ENCODE results near the gene NAALADL2. TPM values are rescaled to one million over a fixed set of nuclear protein-coding genes. Genes with fewer than 3 reads are reported as not detected.

NAALADL2 gene
- total RNA-seq, 5 donors from 2014 or later (not counting 1 experiment from before 2014, with no cell fraction given): 0.13 to 1.4 (median 0.36) TPM; not detected in 1

GRCh38 chr3:175670557-175670956 lies 811.4 kb downstream of the NAALADL2 start:
- H3K4me3 Mint-ChIP-seq: no peak overlapping the region
- CTCF ChIA-PET: no interaction called here
- H3K27ac ChIP-seq (ENCODE audit: low read length): no peak overlapping the region
- H3K36me3 Mint-ChIP-seq: no peaks in the 10 kb centered on the region
- H3K27me3 ChIP-seq (replicated peaks in 1 of 2; ENCODE audit: control insufficient read depth in 2 of 2, extremely low read depth in 1 of 2, insufficient read depth in 2 of 2, low read length in 1 of 2): no peaks in the 10 kb centered on the region
- H3K9me3 ChIP-seq: no peaks in the 10 kb centered on the region
- POLR2A ChIA-PET: no interaction called here
- no peaks in the 10 kb centered on the region for H3K27me3 Mint-ChIP-seq
- no peak overlapping the region for H3K27ac Mint-ChIP-seq
- H3K36me3 ChIP-seq (ENCODE audit: control insufficient read depth in 2 of 2, extremely low read depth in 1 of 2, insufficient read depth in 1 of 2, low read length in 1 of 2): no peaks in the 10 kb centered on the region
- no peak for DNase-seq
- ATAC-seq (replicated peaks in 1 of 4): no peak
- no peaks in the 10 kb centered on the region for H3K4me1 ChIP-seq (ENCODE audit: control insufficient read depth in 1 of 2, extremely low read depth in 1 of 2, insufficient read depth in 2 of 2, low read length in 2 of 2)
- peaks cover 3 to 14% (median 8%) of the 10 kb centered on the region in 3 donors for H3K9me3 Mint-ChIP-seq
- no CpG with 5 or more reads among the region's 3 CpGs for WGBS (ENCODE audit: insufficient coverage)
- H3K4me1 Mint-ChIP-seq: no peaks in the 10 kb centered on the region
- H3K4me3 ChIP-seq (ENCODE audit: control insufficient read depth in 1 of 2, extremely low read depth in 1 of 2, low read length in 1 of 2): no peak overlapping the region

GRCh38 chr3:175672119-175672689 lies 813.1 kb downstream of the NAALADL2 start:
- no peaks in the 10 kb centered on the region for H3K4me1 Mint-ChIP-seq

GRCh38 chr3:175679568-175679967 lies 820.4 kb downstream of the NAALADL2 start:
- ATAC-seq (replicated peaks in 1 of 4) (no peak), DNase-seq (no peak)
- Mint-ChIP-seq H3K27ac (no peak overlapping the region), H3K27me3 (no peaks in the 10 kb centered on the region), H3K36me3 (no peaks in the 10 kb centered on the region), H3K9me3 (peaks cover 7 to 19% (median 10%) of the 10 kb centered on the region in 3 donors), H3K4me1 (no peaks in the 10 kb centered on the region), H3K4me3 (no peak overlapping the region)
- no peaks in the 10 kb centered on the region for H3K4me1 ChIP-seq (ENCODE audit: control insufficient read depth in 1 of 2, extremely low read depth in 1 of 2, insufficient read depth in 2 of 2, low read length in 2 of 2)
- WGBS (ENCODE audit: insufficient coverage): no CpG with 5 or more reads among the region's 3 CpGs
- no peaks in the 10 kb centered on the region for H3K36me3 ChIP-seq (ENCODE audit: control insufficient read depth in 2 of 2, extremely low read depth in 1 of 2, insufficient read depth in 1 of 2, low read length in 1 of 2)
- ChIA-PET POLR2A (no interaction called here), CTCF (no interaction called here)
- H3K9me3 ChIP-seq: no peaks in the 10 kb centered on the region
- H3K4me3 ChIP-seq (ENCODE audit: control insufficient read depth in 1 of 2, extremely low read depth in 1 of 2, low read length in 1 of 2): no peak overlapping the region
- H3K27ac ChIP-seq (ENCODE audit: low read length): no peak overlapping the region
- H3K27me3 ChIP-seq (replicated peaks in 1 of 2; ENCODE audit: control insufficient read depth in 2 of 2, extremely low read depth in 1 of 2, insufficient read depth in 2 of 2, low read length in 1 of 2): no peaks in the 10 kb centered on the region

More at GRCh38 chr3:175672119-175672689, 813.1 kb downstream of the NAALADL2 start:
- Mint-ChIP-seq H3K27ac (no peak overlapping the region), H3K9me3 (peaks cover 7 to 12% (median 11%) of the 10 kb centered on the region in 3 donors), H3K4me3 (no peak overlapping the region), H3K27me3 (no peaks in the 10 kb centered on the region), H3K36me3 (no peaks in the 10 kb centered on the region)
- Histone ChIP-seq H3K36me3 (ENCODE audit: control insufficient read depth in 2 of 2, extremely low read depth in 1 of 2, insufficient read depth in 1 of 2, low read length in 1 of 2) (no peaks in the 10 kb centered on the region), H3K4me3 (ENCODE audit: control insufficient read depth in 1 of 2, extremely low read depth in 1 of 2, low read length in 1 of 2) (no peak overlapping the region), H3K9me3 (no peaks in the 10 kb centered on the region), H3K27ac (ENCODE audit: low read length) (no peak overlapping the region), H3K4me1 (ENCODE audit: control insufficient read depth in 1 of 2, extremely low read depth in 1 of 2, insufficient read depth in 2 of 2, low read length in 2 of 2) (no peaks in the 10 kb centered on the region), H3K27me3 (replicated peaks in 1 of 2; ENCODE audit: control insufficient read depth in 2 of 2, extremely low read depth in 1 of 2, insufficient read depth in 2 of 2, low read length in 1 of 2) (no peaks in the 10 kb centered on the region)
- CTCF ChIA-PET: no interaction called here
- DNase-seq (no peak), ATAC-seq (replicated peaks in 1 of 4) (no peak)
- POLR2A ChIA-PET: interaction anchor here in 1 of 2 donors (0.5 kb wide), 1 partner anchor 17 kb away, joined by 3 read pairs; no protein-coding TSS in a partner anchor
- WGBS (ENCODE audit: insufficient coverage): no CpG with 5 or more reads among the region's 6 CpGs

GRCh38 chr3:175692256-175692655 lies 833.1 kb downstream of the NAALADL2 start:
- H3K27me3 Mint-ChIP-seq: no peaks in the 10 kb centered on the region
- Histone ChIP-seq H3K27ac (ENCODE audit: low read length) (no peak overlapping the region), H3K27me3 (replicated peaks in 1 of 2; ENCODE audit: control insufficient read depth in 2 of 2, extremely low read depth in 1 of 2, insufficient read depth in 2 of 2, low read length in 1 of 2) (no peaks in the 10 kb centered on the region), H3K36me3 (ENCODE audit: control insufficient read depth in 2 of 2, extremely low read depth in 1 of 2, insufficient read depth in 1 of 2, low read length in 1 of 2) (no peaks in the 10 kb centered on the region), H3K9me3 (no peaks in the 10 kb centered on the region), H3K4me3 (ENCODE audit: control insufficient read depth in 1 of 2, extremely low read depth in 1 of 2, low read length in 1 of 2) (no peak overlapping the region), H3K4me1 (ENCODE audit: control insufficient read depth in 1 of 2, extremely low read depth in 1 of 2, insufficient read depth in 2 of 2, low read length in 2 of 2) (no peaks in the 10 kb centered on the region)
- ATAC-seq (replicated peaks in 1 of 4) (no peak), DNase-seq (no peak)
- no CpG with 5 or more reads among the region's 2 CpGs for WGBS (ENCODE audit: insufficient coverage)
- H3K4me1 Mint-ChIP-seq: no peaks in the 10 kb centered on the region
- H3K9me3 Mint-ChIP-seq: peaks cover 3 to 5% (median 4%) of the 10 kb centered on the region in 3 donors
- H3K4me3 Mint-ChIP-seq: no peak overlapping the region
- no peak overlapping the region for H3K27ac Mint-ChIP-seq
- ChIA-PET POLR2A (no interaction called here), CTCF (no interaction called here)
- no peaks in the 10 kb centered on the region for H3K36me3 Mint-ChIP-seq

GRCh38 chr3:175695251-175695650 lies 836.1 kb downstream of the NAALADL2 start:
- Histone ChIP-seq H3K27ac (ENCODE audit: low read length) (no peak overlapping the region), H3K4me1 (ENCODE audit: control insufficient read depth in 1 of 2, extremely low read depth in 1 of 2, insufficient read depth in 2 of 2, low read length in 2 of 2) (no peaks in the 10 kb centered on the region), H3K9me3 (no peaks in the 10 kb centered on the region), H3K4me3 (ENCODE audit: control insufficient read depth in 1 of 2, extremely low read depth in 1 of 2, low read length in 1 of 2) (no peak overlapping the region), H3K27me3 (replicated peaks in 1 of 2; ENCODE audit: control insufficient read depth in 2 of 2, extremely low read depth in 1 of 2, insufficient read depth in 2 of 2, low read length in 1 of 2) (no peaks in the 10 kb centered on the region), H3K36me3 (ENCODE audit: control insufficient read depth in 2 of 2, extremely low read depth in 1 of 2, insufficient read depth in 1 of 2, low read length in 1 of 2) (no peaks in the 10 kb centered on the region)
- no peak overlapping the region for H3K4me3 Mint-ChIP-seq
- H3K9me3 Mint-ChIP-seq: peaks cover 3 to 5% (median 4%) of the 10 kb centered on the region in 3 donors
- no peak overlapping the region for H3K27ac Mint-ChIP-seq
- ATAC-seq (replicated peaks in 1 of 4) (no peak), DNase-seq (no peak)
- H3K4me1 Mint-ChIP-seq: no peaks in the 10 kb centered on the region
- POLR2A ChIA-PET: no interaction called here
- no CpG with 5 or more reads among the region's 1 CpG for WGBS (ENCODE audit: insufficient coverage)
- no peaks in the 10 kb centered on the region for H3K36me3 Mint-ChIP-seq
- CTCF ChIA-PET: no interaction called here
- no peaks in the 10 kb centered on the region for H3K27me3 Mint-ChIP-seq

DNA sequence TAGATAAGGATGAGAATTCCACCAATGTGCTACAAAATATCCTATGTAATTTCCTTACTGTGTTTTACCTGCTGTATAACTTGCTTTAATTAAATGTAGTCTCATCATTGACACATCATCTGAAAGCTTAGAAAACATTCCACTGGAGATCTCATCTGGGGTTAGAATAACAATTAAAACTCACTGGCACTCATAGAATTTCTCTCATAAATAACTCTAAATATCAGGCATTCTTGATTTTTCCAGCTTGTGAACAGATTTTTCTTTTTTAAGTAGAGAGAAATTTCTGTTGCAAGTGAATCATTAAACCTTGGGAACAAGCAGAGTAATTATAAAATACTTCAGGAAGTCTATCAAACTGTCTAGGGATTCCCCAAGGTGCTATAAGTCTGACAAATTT lies 843.8 kb downstream of the NAALADL2 start:
- Histone ChIP-seq H3K27me3 (replicated peaks in 1 of 2; ENCODE audit: control insufficient read depth in 2 of 2, extremely low read depth in 1 of 2, insufficient read depth in 2 of 2, low read length in 1 of 2) (no peaks in the 10 kb centered on the region), H3K4me1 (ENCODE audit: control insufficient read depth in 1 of 2, extremely low read depth in 1 of 2, insufficient read depth in 2 of 2, low read length in 2 of 2) (no peaks in the 10 kb centered on the region), H3K36me3 (ENCODE audit: control insufficient read depth in 2 of 2, extremely low read depth in 1 of 2, insufficient read depth in 1 of 2, low read length in 1 of 2) (no peaks in the 10 kb centered on the region), H3K27ac (ENCODE audit: low read length) (no peak overlapping the region), H3K9me3 (no peaks in the 10 kb centered on the region), H3K4me3 (ENCODE audit: control insufficient read depth in 1 of 2, extremely low read depth in 1 of 2, low read length in 1 of 2) (no peak overlapping the region)
- no peak for DNase-seq
- H3K27me3 Mint-ChIP-seq: no peaks in the 10 kb centered on the region
- H3K4me3 Mint-ChIP-seq: no peak overlapping the region
- peaks cover 8 to 18% (median 8%) of the 10 kb centered on the region in 3 donors for H3K9me3 Mint-ChIP-seq
- ChIA-PET POLR2A (no interaction called here), CTCF (no interaction called here)
- H3K36me3 Mint-ChIP-seq: no peaks in the 10 kb centered on the region
- H3K4me1 Mint-ChIP-seq: no peaks in the 10 kb centered on the region
- no peak for ATAC-seq (replicated peaks in 1 of 4)
- H3K27ac Mint-ChIP-seq: no peak overlapping the region
